Skeletal muscle tissue (tissue), 4 donors: ENCODE data around the gene TOMM40L. TPM values are rescaled to one million over a fixed set of nuclear protein-coding genes. Genes with fewer than 3 reads are reported as not detected.

ENCODE experiments used
- H3K27ac ChIP-seq: one replicate; pipeline ENCODE4 v1.7.0; 2013; ENCODE audit warnings: mild to moderate bottlenecking, low read depth, low read length, inconsistent platforms
- H3K27me3 ChIP-seq, 3 donors: one replicate each; pipeline ENCODE4 v1.7.0; 2013; ENCODE audit warnings: low read length in 3 of 3; ENCODE audit not compliant: control insufficient read depth in 3 of 3, insufficient read depth in 3 of 3
- H3K36me3 ChIP-seq, 3 donors: one replicate each; pipeline ENCODE4 v1.7.0; 2013; ENCODE audit warnings: low read length in 3 of 3; ENCODE audit not compliant: control insufficient read depth in 3 of 3, insufficient read depth in 3 of 3
- H3K4me1 ChIP-seq, 3 donors: one replicate each; pipeline ENCODE4 v1.7.0; 2013; ENCODE audit warnings: low read length in 3 of 3, mild to moderate bottlenecking in 3 of 3; ENCODE audit not compliant: control insufficient read depth in 3 of 3, insufficient read depth in 3 of 3
- H3K4me3 ChIP-seq, 3 donors: one replicate each; pipeline ENCODE4 v1.7.0; 2013; ENCODE audit warnings: low read length in 3 of 3
- H3K9ac ChIP-seq, 3 donors: one replicate each; pipeline ENCODE4 v1.7.0; 2013; ENCODE audit warnings: low read length in 3 of 3, mild to moderate bottlenecking in 3 of 3, moderate library complexity in 2 of 3, low read depth in 1 of 3
- H3K9me3 ChIP-seq, 3 donors: one replicate each; pipeline ENCODE4 v1.7.0; 2013; ENCODE audit warnings: low read length in 3 of 3; ENCODE audit not compliant: control insufficient read depth in 3 of 3
- total RNA-seq: library from RNA; depleted of rRNA; stranded (reverse); fragments of >200 nt; gene quantifications from one replicate; pipeline ENCODE4 v1.2.3, GENCODE V29; 2014
- donor health status: Osteomylitis.

TOMM40L gene
- total RNA-seq, 1 donor from 2014 or later, result 10.4 TPM

DNA sequence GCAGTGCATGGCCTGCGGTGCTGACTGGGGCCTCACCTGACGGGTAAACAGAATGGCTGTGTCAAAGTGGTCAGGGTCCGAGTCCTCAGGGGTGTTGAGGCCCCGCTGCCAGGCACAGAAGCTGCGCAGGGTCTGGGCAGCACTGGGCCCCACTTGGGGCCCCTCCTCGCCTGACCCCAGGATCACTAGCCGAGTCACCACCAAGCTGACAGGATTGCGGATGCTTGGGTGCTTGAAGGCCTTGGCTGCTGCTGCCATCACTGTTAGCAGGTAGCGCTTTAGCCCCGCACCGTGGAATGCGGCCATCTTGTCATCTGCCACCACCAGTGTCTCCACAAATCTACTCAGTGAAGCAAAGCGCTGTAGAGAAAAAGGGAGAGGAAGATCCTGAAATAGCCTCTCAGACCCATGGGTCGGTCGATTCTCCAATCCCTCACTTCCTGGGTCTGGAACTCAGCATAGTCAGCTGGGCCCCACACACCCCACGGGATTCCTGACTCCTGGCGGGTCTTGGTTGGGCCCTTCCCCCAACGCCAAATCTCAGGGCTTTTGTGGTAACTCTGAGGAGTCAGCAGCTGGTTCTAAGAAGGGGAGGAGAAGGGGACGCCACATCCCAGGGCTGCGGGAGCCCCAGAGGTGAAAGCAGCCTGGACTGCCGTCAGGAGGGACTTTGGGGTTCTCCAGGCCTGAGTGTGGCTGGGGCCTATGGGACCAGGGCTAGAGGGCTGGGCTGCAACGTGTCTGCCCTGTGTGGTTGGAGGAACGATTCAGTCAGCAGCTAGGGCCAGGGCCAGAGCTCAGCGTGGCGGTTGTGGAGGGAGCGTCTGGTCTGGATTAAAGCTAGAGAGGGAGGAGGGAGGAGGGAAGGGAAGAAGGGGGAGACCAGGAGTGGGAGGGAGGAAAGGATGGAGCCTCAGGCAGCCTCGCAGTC lies 29.1 kb upstream of the TOMM40L start:
- peak overlapping the region; percentile 65 to 73 (median 72) for H3K4me3 ChIP-seq
- peak overlapping the region; percentile 3 to 90 (median 81) for H3K9ac ChIP-seq
- no peaks in the 10 kb centered on the region for H3K27me3 ChIP-seq
- H3K27ac ChIP-seq, result peak overlapping the region; percentile 99
- no peaks in the 10 kb centered on the region for H3K9me3 ChIP-seq
- peaks cover 0 to 3% (median 1%) of the 10 kb centered on the region in 3 donors for H3K36me3 ChIP-seq
- H3K4me1 ChIP-seq, result peaks cover 69 to 90% (median 83%) of the 10 kb centered on the region in 3 donors

DNA sequence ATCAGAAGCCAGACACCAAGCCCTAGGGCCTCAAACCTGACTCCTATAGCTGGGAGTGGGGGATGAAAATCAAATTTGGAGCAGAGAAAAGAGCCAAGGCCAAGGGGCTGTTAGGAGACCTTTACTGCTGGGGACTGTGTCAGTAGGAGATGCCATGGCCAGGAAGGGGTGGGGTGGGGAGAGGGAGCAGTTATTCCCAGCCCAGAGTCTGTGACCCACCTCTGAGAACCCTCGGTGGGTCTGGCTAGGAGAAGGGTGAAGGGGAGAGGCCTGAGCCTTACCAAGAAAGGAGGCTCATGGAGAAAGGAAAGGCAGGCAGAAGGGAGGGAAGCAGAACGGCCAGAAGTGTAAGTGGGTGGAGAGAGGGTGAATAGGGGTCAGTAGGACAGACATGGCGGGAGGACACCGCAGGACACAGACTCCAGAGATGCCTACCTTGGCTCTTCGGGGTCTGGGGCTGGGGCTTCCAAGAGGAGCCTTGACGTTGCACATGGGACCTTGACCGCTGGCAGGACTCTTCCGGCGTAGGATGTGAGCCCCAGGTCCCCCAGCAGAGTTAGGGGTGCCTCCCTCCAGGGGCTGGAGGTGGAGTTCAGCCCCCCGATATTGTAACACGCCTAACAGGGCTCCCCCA lies 28.2 kb upstream of the TOMM40L start:
- peak overlapping the region; percentile 99 for H3K27ac ChIP-seq
- H3K9me3 ChIP-seq, result no peaks in the 10 kb centered on the region
- H3K4me1 ChIP-seq, result peaks cover 72 to 95% (median 82%) of the 10 kb centered on the region in 3 donors

DNA sequence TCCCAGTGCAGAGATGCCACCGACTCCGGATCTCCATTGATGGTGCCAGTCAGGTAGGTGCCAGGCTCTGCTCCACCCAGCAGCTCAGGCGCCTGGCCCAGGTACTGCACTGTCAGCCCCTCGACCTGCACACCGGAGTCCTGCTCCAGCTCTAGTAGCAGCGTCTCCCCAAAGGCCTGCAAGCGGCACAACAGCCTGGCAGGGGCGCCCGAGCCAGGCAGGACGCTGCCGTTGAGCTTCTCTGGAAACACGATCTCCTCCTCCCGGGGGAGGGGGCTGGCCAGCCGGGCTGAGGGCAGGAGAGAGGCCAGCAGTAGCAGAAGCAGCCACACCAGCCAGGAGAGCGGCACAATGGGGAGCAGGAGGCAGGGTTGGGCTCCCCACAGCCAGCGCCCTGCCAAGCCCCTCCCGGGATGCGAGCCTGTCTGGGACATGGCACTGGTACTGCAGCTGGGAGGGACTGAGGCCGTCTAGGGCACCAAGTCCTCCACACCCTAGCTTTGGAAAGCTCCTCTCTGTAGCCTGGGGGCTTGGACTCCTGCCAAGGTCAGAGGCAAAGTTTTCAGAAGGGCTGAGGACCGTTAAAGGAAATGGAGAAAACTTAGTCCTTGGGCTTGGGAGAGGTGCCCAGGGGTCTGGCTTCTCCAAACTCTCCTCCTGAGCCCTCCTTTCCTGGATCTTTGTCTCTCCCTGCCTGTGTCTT lies 27.5 kb upstream of the TOMM40L start:
- Histone ChIP-seq H3K4me1 (peaks cover 72 to 95% (median 83%) of the 10 kb centered on the region in 3 donors), H3K9ac (peak overlapping the region; percentile 72 to 90 (median 81))

More for the DNA sequence above, 28.2 kb upstream of the TOMM40L start:
- H3K9ac ChIP-seq, result peak overlapping the region; percentile 72 to 90 (median 81)
- H3K4me3 ChIP-seq, result peak overlapping the region; percentile 65 to 73 (median 72)
- no peaks in the 10 kb centered on the region for H3K27me3 ChIP-seq
- peaks cover 0 to 3% (median 0%) of the 10 kb centered on the region in 3 donors for H3K36me3 ChIP-seq

DNA sequence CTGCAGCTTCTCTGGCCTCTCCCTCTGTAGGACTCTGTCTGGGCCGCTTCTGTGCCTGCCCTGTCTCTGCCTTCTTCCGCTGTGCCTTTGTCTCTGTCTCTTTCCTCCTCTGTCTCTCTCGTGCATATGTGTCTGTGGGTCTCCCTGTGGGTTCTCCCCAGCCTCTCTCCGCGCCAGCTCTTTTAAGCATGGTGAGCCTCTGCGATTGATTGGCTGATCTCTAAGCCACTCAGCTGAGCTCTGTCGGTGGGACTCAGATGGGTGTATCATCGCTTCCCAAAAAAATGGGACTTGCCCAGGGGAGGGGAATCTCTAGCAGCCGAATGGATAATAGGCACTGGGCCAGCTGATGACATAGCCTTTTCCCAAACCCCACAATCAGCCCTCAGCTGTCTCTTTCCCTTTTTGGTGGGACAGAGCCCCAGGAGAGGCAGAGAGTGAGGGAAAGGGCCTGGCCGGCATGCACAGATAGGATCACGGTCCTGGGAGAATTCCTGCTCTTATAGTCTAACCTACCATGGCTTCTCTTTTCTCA lies 26.9 kb upstream of the TOMM40L start, which contains the start of gene ADAMTS4:
Gene ADAMTS4 (minus strand): TSS at position 158 of the 535 bp plus-strand sequence. CDS start 427 bp downstream, outside the sequence.
- Histone ChIP-seq H3K36me3 (peaks cover 0 to 8% (median 2%) of the 10 kb centered on the region in 3 donors), H3K27ac (peak within 1 kb of the TSS; percentile 99), H3K9me3 (no peaks in the 10 kb centered on the region), H3K4me1 (peaks cover 72 to 95% (median 82%) of the 10 kb centered on the region in 3 donors), H3K9ac (peak within 1 kb of the TSS; percentile 72 to 90 (median 81)), H3K27me3 (no peaks in the 10 kb centered on the region), H3K4me3 (peak within 1 kb of the TSS; percentile 65 to 73 (median 72))

More for the DNA sequence above, 27.5 kb upstream of the TOMM40L start:
- peak overlapping the region; percentile 65 to 73 (median 72) for H3K4me3 ChIP-seq
- H3K27ac ChIP-seq, result peak overlapping the region; percentile 99
- peaks cover 0 to 3% (median under 1%) of the 10 kb centered on the region in 3 donors for H3K36me3 ChIP-seq
- no peaks in the 10 kb centered on the region for H3K9me3 ChIP-seq
- no peaks in the 10 kb centered on the region for H3K27me3 ChIP-seq

DNA sequence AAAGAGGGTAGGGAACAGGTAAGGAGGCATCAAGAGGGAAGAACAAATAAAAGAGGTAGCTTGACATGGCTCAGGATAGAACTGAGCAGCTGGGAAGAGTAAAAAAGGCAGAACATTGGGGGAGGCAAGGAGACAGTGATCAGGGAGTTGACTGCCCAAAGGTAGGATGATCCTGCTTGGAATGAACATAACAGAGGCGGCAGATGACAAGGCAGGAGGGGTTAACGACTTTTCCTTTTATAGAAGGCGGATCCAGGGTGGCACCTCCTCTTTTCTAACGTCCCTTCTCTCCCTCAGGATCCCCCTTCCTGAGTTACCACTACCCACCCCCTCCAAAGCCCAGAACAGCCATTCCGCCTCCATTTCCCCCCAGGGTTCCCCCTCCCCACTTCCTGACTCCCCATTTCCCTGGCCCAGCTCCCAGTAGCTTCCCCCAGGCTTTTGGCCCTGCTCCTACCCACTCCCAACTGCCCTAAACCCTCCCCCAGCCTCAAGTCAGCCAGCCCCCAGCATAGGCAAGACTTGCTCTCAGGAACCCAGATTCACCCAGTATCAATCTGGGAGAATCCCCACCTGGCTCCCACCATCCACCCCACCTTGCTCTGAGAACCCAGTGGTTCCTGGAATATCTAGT lies 26.2 kb upstream of the TOMM40L start:
- Histone ChIP-seq H3K27me3 (no peaks in the 10 kb centered on the region), H3K9ac (peak overlapping the region in 2 of 3 donors; percentile 14 to 90), H3K36me3 (peaks cover 3 to 14% (median 9%) of the 10 kb centered on the region in 3 donors), H3K9me3 (no peaks in the 10 kb centered on the region), H3K4me1 (peaks cover 71 to 92% (median 84%) of the 10 kb centered on the region in 3 donors), H3K27ac (peak overlapping the region; percentile 99), H3K4me3 (peak overlapping the region in 1 of 3 donors; percentile 4)

DNA sequence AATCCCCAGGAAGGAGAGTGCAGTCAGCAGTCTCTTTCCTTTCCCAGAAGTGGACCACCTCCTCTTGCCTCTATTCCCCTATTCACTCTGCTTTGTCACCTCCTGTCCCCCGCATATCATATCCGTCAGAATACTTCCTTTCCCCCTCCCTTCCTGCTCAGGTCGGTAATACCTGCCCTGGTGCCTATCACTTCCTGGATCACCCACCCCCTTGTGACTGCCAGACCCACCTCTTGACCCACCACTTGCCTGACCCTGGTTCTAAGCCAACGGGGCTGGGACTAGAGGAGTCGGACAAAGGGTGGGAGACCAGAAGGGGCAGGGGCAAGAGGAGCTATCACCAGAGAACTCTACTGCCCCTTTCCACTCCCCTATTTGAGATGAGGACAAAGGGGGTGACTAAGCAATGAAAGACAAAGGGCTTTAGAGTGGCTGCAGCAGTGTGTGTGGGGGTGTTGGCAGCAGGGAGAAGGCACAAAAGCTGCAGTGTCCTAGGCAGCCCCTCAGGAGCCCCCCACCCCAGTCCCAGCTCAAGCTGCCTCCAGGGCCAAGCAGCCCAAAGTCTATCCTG lies 25.4 kb upstream of the TOMM40L start:
- Histone ChIP-seq H3K9ac (peak overlapping the region; percentile 90 to 99 (median 99)), H3K4me3 (peak overlapping the region; percentile 97 to 100 (median 99)), H3K9me3 (no peaks in the 10 kb centered on the region), H3K27me3 (no peaks in the 10 kb centered on the region), H3K4me1 (peaks cover 76 to 89% (median 77%) of the 10 kb centered on the region in 3 donors), H3K36me3 (peaks cover 3 to 19% (median 13%) of the 10 kb centered on the region in 3 donors), H3K27ac (peak overlapping the region; percentile 99)

DNA sequence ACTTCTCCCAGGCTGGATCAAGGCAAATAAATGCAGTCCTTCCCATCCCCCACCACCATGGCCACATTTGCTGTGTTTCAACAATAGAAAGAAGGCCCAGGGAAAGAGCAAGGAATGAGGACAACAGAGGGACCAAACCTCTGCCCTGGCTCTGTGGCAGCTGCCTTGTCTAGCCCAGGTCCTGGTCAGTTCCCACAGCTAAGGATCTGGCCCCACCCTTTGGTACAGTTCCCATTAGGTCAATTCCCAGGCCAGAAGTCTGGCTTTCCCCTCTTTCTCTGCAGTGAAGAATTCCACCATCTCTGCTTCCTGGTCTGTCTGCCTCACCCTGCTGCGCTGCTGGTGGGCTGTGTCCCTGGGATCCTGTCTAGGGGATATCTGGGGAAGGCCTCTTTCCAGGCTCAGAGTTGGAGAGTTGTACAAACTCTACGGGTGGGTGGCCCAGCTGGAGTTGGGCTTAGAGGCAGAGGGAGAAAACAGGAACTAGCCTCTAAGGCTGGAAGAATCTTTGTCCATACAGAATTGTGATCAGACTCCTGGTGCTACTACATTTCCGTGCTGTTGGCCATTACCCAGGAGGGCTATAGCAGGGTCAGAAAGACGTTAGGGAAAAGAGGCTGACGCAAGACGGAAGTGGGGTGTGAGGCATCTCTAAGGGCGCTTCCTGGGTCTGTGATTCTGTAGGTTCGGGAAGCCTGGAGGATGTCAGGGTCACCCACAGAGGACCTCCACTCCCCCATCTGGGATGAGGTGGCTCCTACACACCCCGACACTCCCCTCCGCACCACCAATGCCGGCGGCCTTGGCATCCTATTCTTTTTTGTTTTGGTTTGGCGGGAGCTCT lies 24.6 kb upstream of the TOMM40L start:
- Histone ChIP-seq H3K9ac (peak overlapping the region; percentile 90 to 99 (median 99)), H3K4me1 (peaks cover 70 to 85% (median 76%) of the 10 kb centered on the region in 3 donors), H3K27ac (peak overlapping the region; percentile 99), H3K9me3 (no peaks in the 10 kb centered on the region), H3K36me3 (peaks cover 5 to 26% (median 14%) of the 10 kb centered on the region in 3 donors), H3K27me3 (no peaks in the 10 kb centered on the region), H3K4me3 (peak overlapping the region; percentile 97 to 100 (median 99))
